COLO829 (cell line): Measurements from ENCODE around the gene ARHGAP27.

ENCODE experiments used
- DNase-seq: peaks from one replicate; pipeline ENCODE4 v3.0.0; 2012; ENCODE audit warnings: low spot score

Gene ARHGAP27

GRCh38 chr17:45408611-45409421 lies 23.9 kb downstream of the ARHGAP27 start:
- no peak for DNase-seq

- no peak for DNase-seq
These were observed 26.6 kb downstream of the ARHGAP27 start for GRCh38 chr17:45406107-45406506.

- DNase-seq = no peak
These were observed 27.2 kb downstream of the ARHGAP27 start for GRCh38 chr17:45405250-45406086.

GRCh38 chr17:45404870-45405249 lies 27.8 kb downstream of the ARHGAP27 start:
- no peak for DNase-seq

- DNase-seq = no peak
These were observed 28.7 kb downstream of the ARHGAP27 start for GRCh38 chr17:45403906-45404490.

GRCh38 chr17:45402916-45403315 lies 29.8 kb downstream of the ARHGAP27 start:
- DNase-seq = no peak

GRCh38 chr17:45398800-45399199 lies 33.9 kb downstream of the ARHGAP27 start:
- no peak for DNase-seq

- no peak for DNase-seq
These were observed 34.9 kb downstream of the ARHGAP27 start for GRCh38 chr17:45397796-45398195.

GRCh38 chr17:45396496-45397205 lies 36.0 kb downstream of the ARHGAP27 start:
- no peak for DNase-seq

GRCh38 chr17:45395569-45396415 lies 36.9 kb downstream of the ARHGAP27 start:
- DNase-seq = no peak

GRCh38 chr17:45394913-45395568 lies 37.6 kb downstream of the ARHGAP27 start:
- peak; percentile 71 for DNase-seq

- DNase-seq = no peak
These were observed 38.1 kb downstream of the ARHGAP27 start for GRCh38 chr17:45394564-45394912.

- no peak for DNase-seq
These were observed 38.6 kb downstream of the ARHGAP27 start for GRCh38 chr17:45394091-45394490.

GRCh38 chr17:45393411-45393810 lies 39.3 kb downstream of the ARHGAP27 start:
- no peak for DNase-seq

- DNase-seq = no peak
These were observed 40.8 kb downstream of the ARHGAP27 start for GRCh38 chr17:45391918-45392317.

- no peak for DNase-seq
These were observed 41.4 kb downstream of the ARHGAP27 start for GRCh38 chr17:45391291-45391690.

- DNase-seq = no peak
These were observed 43.3 kb downstream of the ARHGAP27 start for GRCh38 chr17:45389354-45389753.

- no peak for DNase-seq
These were observed 43.9 kb downstream of the ARHGAP27 start for GRCh38 chr17:45388604-45389325.

GRCh38 chr17:45387739-45388138 lies 44.9 kb downstream of the ARHGAP27 start:
- no peak for DNase-seq

- no peak for DNase-seq
These were observed 46.5 kb downstream of the ARHGAP27 start for GRCh38 chr17:45386178-45386577.
